ENCODE results near the gene PTPRT.

PTPRT gene

GRCh38 chr20:42093041-42093440, 1096.7 kb downstream of the PTPRT start:
- no peak for DNase-seq

DNA sequence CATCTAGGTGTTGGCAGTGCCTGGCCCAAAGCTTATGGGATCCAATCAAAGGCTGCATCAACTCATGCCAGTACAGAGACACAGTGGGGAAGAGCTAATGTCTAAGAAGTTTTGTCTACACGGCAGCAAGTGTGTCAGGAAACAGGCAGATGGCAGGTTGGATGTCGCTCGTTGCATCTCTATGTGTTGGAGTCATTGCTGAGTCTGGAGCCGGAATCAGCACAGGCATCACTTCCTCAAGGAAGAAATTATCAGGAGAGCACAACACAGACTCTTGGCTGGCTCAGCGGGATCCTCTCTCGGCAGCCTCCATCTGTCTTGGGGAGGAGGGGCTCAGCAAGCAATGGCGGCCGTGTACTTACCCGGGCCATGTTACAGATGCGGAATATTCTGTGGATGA, 1104.3 kb downstream of the PTPRT start:
- DNase-seq, result no peak

- no peak for DNase-seq
Observed at GRCh38 chr20:42083280-42083679, 1106.4 kb downstream of the PTPRT start.

DNA sequence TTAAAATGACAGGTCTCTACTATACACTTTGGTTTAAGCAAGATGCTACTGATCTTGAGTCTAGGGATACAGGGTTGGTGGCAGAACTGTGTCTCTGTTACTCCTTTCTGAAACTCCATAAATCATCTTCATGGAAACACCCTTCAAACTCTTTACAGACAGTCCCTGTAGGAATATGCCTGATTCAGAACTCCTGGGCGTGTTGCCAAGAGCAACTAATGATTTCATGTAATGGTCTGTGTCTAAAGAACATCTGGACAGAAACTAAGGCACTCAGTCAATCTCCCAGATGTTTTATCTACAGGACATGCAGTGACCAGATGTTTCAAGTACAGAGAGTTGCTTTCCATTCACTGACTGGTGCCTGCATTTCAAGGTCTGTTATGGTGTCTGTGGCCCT, 1107.1 kb downstream of the PTPRT start:
- no peak for DNase-seq

GRCh38 chr20:42080956-42081355, 1108.8 kb downstream of the PTPRT start:
- DNase-seq, result no peak

- no peak for DNase-seq
Observed at GRCh38 chr20:42074944-42075343, 1114.8 kb downstream of the PTPRT start.

DNA sequence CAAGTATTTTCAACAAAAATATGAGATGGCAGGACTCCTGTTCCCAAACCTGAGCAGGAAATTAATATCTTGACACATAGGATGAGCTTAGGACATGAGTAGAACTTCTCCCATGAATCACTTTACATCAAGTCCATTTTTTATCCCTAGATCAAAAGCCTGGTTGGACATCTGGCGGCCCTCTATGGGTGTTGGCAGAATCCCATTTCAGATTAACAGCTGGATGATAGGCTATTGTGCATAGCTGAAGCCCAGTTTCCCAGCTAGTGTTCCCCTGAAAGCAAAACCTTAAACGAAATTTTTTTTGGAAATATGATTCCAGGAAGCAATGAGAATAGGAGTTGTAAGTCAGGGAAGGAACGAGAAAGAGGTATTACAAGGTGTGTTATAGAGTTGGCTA, 1122.1 kb downstream of the PTPRT start:
- no peak for DNase-seq

GRCh38 chr20:42067174-42067573, 1122.5 kb downstream of the PTPRT start:
- no peak for DNase-seq

- DNase-seq, result no peak
Observed at GRCh38 chr20:42063141-42063540, 1126.6 kb downstream of the PTPRT start.

DNA sequence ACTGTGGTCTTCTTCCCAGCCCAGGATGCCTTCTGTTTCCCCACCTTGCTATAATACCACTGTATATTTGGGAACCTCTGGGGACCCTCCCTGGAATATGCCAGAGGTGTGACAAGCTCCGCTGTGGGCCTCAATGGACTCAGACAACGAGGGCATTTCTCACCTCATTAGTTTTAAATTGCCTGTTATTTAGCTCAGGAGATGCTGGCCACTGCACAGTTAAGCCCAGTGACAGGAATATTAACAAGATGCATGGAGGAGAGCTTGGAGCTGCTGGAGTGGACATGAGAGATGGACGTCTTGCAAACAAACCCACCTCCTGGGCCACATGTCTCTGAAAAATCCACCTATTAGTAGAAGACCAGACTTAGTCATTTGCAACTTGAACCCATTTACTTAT, 1136.4 kb downstream of the PTPRT start:
- no peak for DNase-seq

DNA sequence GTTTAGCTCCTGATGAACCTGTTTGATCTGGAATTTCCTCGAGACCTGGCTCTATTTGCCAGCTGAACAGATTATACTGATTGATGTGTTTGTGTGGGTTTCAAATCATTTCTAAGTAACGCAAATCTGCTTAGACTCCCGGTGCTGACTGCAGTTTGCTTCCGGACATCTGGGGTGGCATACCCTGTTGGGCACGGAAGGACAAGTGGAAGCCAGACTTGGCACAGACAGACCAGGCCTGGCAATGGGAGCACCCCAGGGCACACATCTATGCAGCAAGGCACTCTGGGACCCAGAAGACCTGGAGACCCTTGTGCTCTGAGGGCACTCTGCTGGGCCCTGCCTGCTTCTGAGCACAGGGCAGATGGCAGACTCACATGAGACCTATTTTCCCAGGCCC, 1137.8 kb downstream of the PTPRT start:
- no peak for DNase-seq

DNA sequence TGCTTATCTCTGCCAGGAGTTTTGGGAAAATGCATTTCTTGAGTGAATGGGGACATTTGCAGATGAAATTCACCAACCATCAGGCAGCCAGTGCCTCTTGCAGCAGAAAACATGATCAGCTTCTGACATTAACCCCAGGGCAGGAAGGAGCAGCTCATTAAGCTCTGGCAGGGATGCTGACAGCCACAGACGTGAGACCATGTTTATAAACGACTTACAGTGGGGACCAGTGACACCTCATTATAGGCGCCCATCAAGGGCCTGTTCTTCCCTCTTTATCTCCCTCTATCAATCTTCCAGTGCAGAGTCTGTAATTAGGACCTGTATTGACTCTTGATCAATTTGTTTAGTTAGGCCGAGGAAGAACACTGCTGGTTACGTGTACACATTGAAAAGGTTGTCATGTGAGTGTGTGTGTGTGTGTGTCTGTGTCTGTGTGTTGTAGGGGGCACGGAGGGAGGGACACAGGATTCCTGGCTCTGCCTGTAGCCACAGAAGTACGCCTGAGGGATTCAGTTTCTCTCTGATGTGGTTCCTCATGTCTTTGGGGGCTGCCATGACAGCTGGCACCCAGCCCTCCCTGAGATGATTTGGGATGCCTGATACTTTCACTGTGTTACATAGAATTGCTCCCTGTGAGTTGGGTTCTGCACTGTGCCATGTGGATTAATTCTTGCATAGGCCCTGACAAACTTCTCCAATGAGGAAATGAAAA, 1143.2 kb downstream of the PTPRT start:
- no peak for DNase-seq

- no peak for DNase-seq
Observed at GRCh38 chr20:42043921-42044320, 1145.8 kb downstream of the PTPRT start.

- no peak for DNase-seq
Observed at GRCh38 chr20:42041000-42041565, 1148.6 kb downstream of the PTPRT start.

DNA sequence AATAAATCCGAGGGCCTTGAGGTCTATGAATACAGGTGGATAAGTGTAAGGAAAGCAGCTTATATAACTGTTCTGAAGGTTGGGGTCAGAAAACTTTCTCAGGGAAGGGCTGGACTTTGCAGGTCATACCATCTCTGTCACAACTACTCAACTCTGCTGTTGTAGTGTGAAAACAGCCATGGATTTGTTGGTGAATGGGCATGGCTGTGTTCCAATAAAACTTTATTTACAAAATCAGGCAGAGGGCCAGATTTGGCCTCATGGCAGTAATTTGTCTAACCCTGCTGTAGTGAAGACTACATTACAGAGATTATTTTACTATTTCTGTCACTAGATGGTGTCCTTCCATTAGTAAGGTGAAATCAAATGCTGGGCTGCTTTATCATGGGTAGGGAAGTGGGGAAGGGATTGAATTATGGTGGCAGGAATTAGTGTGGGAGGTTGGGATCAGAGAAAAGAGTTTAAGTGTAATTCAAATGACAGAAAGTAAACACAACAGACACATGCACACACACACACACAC, 1161.9 kb downstream of the PTPRT start:
- DNase-seq, result no peak

GRCh38 chr20:42026599-42026998, 1163.1 kb downstream of the PTPRT start:
- DNase-seq, result no peak

DNA sequence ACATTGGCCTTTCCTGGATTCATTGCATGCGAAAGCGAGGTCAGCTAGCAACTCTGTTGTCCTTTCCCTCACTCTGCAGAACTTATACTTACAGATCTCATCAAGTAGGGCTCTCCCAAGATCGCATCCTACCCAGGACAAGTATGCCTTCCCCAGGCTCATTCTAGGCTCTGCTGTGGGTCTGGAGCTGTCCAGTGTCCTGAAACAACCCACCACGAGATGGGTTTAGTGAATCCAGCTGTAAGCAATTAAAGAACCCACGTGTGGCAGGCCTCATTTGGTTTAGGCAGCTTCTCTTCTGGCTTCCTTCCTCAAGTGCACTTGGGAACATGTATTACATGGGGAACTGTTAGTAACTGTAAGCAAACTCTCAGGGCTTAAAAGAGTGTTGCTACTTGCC, 1165.1 kb downstream of the PTPRT start:
- no peak for DNase-seq

Measured in CD4-positive, alpha-beta T cell treated with Interleukin-17A for 4 hours (primary cell).